ENCODE measurements around the gene UBXN6.

UBXN6 gene

DNA sequence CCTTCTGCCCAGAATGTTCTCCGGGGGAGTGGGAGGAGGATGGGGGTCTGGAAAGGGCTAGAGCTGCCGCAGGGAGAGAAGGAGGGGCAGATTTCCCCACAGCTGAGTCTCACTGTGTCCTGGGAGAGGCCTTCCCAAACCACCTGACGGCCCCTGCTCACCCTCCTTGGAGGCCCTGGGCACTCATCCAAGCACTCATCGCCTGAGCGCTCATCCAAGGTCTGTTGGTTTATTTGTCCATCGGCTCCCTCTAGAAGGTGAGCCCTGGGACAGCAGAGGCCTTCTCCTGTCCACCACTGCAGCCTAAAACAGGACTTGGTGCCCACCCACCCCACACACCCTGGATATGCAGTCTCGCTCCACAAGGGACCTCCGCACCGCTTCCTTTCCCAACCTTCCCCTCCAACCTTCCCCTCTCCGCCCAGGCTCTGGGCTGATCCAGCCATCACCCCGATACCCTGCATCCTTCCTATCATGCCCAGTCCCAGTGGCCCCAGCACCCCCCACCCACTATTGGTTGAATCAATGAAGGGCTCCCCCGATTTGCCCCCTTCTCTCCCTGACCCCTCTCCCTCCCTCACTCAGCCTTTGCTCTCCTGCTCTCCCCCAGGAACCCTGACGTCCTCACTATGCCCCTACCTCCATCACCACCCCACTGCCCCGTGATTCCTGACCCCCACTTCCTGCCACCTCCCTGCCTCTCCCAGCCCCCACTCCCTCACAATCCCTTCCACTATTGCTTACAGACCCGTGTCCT lies 1.7 kb downstream of the UBXN6 start:
- DNase-seq = no peak

DNA sequence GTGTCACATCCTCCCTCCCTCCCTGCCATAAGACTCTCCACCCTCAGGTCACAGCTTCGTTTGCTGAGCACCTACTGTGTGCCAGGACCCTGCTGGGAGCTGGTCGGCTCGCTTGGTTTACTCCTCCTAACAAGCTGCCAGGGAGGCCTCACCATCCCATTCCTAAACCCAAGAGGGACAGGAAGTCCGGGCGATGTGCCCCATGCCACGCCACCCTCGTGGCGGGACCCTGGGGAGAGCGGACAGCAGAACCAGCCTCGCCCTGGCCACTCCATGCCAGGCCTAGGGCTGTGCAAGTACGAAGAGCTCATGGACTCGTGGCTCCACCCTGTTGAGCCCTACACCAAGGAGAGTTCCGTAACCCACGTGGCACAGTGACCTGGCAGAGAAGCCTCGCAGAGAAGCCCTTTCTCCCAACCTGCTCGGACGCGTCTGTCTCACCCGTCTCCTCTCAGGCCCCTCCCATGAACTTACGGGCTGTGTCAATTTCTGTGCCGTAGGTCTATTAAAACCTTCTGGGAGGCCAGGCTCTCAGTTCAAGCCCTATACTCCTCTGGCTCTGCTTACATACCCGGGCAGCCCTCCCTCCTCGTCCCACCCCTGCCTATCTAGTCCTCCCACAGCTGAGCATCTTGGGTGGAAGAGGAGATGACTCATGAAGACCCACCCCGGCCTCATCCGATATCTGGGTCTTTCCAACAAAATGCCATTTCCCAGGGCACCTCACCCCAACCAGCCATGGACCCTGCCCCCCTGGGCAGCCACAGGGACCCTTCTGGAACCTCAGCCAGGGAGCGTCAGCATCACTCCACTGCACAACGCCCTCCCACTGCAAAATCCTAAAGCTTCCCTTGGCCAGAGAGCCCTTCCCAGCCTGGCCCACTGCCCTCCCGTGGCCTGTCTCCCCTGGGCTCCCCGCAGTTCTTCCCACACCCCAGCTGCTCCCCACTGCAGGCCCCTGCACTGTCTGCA lies 2.6 kb downstream of the UBXN6 start:
- DNase-seq = no peak

DNA sequence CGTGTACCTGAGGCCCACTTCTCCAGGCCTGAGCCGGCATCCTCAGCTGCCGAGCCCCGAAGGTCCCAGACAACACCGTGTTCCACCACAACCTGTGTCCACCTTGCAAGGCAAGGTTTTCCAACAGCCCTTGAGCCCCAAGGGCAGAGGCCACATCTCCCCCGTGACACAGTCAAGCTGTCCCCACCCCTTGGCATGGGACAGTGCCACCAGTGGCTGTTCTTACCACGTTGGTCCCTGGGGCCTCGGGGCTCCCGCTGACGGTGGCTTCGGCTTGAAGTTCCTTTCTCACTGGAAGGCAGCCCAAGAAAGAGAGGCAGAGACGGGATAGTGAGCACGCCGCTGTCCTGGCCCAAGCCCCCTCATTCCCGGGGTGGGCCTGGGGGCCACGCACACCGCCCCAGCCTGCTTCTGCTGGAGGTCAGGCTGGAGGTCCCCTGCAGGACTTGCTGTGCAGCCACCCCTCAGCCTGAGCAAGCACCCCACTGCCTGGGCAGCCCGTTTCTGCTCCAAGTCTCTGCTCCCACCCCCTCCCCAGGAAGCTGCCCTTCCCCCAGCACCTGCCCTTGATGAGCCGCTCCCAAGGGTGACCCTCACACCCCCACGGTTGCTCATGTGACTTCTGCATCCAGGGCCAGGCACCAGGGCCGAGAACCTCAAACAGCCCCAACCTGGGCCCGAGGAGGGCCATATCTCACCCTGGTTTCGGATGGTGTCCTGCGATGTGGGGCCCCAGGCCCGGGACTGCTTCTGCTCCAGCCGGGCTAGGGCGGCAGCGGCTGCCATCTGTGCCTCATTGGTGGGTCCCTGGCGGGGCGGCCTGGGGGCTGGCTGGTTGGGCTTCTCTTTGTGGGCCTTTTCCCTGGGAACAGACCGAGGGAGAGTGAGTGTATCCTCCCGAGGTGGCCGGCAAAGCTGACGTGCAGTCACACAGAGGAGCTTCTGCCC lies 4.1 kb downstream of the UBXN6 start:
- no peak for DNase-seq

DNA sequence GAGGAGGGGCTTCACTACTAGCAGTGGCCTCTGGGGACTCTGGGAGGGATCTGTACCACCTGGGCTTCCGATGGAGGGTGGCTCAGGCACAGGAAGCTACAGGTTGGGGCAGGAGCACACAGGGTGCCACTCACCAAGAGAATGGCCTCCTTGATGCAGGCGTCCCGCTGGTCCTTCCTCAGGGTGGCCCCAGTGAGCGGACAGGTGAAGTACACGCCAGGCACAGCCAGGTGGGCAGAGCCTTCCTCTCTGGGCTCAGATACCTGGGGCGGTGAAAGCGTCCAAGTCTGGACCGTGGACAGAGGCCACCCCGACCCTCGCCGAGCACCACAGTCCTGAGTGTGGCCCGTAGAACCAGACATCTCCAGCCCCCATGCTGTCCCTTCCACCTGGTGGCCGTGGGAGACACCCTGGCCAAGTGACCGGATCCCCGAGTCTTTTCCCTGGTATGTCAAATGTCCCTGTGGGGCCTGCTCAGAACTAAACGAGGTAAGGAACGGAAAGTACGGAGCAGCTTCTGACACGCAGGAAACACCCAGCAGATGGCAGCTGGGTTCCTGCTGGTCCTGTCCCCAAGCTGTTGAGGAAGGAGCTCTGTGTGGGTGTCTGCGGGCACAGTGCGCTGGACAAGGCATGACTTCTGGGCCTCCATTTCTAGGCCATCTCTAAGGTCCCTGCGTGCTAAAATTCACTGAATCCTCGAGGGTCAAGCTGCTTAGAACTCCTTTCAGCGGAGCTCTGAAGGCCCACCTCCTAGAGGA lies 5.2 kb downstream of the UBXN6 start:
- no peak for DNase-seq

DNA sequence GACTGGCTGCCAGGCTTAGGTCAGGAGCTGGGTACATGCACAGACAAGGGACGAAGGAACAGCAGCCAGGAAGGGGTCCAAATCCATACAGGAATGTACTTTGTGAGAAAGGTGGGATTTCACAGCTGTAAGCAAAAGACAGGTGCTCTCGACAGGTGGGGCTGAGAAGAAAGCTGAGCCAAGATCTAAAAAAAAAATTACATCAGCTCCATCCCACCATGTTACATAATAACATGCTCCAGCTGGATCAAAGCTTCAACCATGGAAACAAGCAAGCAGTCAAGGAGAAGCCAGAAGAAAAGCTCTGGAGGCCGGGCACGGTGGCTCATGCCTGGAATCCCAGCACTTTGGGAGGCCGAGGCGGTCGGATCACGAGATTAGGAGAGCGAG lies 8.0 kb downstream of the UBXN6 start:
- no peak for DNase-seq

DNA sequence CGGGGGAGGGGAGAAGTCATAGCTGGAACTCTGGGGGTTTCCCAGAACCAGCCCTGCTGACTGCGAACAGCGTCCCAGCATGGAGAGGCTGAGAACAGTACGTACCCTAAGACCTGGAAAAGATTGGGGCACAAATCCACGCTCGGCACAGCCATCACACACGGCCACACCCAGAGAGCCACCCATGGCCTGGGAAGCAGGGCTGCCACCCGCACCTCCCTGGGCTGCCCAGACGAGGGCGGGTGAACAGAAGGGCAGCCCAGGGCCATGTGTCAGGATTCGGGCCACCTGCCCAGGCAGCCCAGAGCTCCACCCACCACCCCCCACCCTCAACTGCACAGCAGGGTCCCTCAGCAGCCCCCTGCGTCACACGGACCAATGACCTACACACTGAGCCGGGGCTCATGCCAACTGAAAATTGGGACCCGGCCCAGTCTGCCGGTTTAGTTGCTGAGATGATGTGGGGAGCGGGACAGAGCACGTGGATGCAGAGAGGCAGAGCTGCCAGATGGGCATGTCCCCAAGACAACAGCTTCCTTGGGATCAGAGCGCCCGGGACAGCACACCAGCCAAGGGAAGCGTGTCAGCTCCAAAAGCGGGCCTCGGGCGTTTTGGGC lies 8.5 kb downstream of the UBXN6 start:
- DNase-seq = no peak

DNA sequence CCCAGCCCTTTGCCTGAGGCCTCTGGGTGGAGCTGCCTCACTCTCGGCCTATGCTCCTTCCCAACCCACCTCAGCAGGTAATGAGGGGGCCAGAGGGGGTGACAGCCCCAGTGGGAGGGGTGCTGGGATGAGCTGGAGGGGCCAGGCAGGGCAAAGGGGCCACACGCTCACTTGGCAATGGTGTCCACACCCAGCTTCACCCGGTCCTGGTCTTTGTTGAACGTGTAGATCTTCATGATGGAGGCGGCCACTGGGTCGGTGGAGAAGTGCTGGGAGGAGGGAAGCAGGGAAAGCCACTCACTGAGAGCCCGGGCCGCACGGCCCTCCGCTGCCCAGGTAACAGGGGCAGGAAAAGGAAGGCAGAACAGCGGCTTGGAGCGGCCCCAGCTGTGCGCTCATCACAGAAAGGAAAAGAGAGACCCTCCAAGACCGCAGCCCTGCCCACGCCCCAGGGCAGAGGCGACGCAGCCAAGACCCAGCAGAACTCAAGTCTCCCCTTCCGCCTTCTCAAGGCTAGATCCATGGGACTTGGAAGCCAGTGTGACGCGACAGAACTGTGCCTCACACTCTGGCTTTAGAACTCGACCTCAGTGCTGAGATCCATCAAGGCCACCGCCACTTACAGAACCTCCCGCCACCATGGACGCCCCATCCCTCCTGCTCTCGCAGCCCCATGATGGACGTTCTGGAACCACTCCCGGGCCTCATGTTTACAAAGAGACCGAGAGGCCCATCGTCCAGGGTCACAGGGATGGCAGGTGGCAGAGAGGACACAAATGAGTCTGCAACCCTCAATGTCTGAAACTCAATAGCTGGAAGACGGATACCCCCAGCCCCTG lies 9.2 kb downstream of the UBXN6 start:
- DNase-seq = no peak

DNA sequence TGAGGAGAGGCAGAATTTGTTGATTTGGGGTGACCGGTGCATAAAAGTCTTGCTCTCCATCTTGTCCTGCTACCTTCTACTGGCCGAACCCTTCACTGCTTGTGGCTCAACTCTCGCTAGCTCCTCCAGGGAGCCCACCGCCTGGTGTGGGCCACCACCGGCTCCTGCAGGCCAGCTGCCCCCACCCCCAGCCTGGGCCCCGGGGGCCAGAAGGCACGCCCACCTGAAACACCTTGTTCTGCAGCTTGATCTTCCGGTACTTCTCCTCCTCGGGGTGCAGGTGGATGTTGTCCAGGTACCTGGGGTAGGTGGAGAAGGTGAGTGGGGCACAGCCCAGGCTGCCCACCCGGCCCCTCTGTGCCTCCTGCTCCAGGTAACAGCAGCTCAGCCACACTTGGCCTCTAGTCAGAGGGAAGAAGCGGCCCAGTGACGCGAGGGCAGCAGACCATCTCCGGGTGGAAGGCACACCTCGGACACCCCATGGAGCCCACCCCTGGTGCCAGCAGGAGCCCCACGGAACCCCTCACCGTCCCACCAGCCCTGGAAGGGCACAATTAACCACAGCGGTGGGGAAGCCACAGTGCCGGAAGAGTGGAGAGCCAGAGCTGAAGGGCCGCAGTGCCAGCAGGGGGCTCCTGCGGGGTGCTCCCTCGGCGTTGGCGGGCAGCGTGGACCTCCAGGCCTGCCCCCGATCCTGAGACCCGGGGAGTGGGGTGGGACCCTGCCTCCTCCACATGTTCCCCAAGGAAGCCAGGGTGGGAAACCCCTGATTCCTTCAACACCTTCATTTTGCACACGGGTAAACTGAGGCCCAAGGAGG lies 10.1 kb downstream of the UBXN6 start:
- no peak for DNase-seq

DNA sequence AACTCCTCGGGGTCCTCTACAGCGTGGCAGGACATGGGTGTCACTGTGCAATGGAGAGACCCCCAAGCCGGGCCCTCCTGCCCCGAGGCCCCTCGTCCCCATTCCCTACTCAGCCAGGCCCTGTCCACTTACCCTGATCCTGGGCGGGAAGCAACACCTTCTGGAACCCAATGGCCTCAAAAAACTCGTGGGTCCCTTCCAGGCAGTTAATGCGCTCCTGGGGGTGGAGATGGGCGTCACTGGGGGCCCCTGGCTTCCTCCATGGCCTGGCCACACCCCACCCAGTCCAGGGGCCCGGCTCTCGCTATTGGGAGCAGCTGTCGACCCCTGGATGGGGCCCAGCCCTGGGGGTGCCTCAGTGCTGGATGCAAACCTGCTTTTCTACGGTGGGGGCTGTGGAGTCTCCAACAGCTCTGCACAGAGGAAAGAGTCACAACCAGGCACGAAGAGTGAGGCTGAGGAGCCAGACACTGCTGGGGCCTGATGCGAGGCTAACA lies 10.8 kb downstream of the UBXN6 start:
- DNase-seq = no peak

DNA sequence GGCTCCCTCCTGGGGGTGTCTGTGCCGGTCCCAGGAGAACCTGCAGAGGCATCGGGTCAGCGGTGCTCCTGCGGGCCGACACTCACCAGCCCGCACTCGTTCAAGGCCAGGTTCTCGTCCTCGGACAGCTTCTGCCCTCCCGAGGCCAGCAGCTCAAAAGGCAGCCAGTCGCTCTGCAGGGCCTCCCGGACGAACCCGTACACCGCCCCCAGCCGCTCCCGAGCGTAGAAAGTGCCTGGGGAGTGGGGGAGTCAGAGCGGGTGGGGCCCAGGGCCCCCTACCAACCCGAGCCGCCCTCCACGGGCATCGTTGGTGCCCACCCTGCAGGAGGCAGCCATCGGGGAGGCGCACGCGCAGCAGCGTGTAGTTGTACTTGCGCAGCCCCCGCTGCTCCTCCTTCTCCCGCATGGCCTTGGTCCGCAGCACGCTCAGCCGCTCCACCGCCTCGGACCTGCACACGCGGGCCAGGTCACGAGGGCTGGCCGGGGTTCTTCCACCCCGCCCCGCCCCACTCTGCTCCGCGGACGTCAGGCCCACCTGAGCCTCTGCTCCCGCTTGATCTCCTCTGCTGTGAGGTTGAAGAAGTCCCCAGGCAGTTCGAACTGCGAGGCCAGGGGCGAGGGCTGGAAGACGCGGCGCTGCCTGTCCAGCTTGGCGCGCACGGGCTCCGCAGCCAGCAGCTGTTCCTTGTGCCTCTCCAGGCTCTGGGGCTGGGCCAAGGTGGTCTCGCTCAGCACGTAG lies 11.5 kb downstream of the UBXN6 start:
- DNase-seq = no peak

DNA sequence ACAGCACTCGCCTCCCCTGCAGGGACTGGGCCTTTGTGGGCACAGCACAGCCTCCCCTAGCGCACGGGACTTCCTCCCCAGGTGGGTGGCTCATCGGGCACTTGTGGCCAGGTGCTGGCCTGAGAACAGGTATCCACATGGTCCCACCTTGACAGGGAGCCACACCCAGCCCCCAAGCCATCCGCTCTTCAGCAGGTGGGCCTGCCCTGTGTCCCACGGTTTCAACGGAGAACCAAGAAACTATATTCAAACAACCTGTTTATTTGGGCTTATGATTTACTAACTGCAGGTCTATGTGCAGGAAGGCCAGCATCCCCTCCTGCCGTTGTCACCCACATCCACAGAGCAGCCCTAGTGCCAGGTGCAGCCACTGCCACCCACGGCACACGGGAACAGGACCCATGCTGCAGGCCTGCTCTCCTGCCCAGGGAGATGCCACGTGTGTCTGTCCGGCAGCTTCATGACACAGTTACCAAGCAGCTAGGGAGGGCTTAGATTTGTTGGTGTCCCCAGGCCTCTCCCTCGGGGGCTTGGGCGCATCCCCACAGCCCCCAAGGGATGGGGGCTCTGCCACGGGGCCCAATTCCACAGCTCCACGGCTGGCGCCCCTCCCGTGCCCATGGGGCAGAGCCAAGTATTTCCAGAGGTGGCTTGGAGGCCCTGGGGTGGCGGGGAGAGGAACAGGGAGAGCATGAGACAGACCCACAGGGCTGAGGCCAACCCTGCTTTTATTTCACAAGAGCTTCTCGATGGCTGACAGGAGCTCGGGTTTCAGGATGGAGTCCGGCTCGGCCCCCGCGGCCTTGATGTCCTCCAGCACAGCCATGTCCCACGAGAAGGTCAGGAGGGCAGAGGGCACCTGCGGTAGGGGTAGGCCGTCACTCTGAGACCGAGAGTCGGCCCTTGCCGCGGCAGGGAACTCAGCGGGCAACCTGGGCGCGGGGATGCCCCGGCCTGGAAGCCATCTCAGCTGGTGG lies 12.5 kb downstream of the UBXN6 start:
- DNase-seq = no peak

DNA sequence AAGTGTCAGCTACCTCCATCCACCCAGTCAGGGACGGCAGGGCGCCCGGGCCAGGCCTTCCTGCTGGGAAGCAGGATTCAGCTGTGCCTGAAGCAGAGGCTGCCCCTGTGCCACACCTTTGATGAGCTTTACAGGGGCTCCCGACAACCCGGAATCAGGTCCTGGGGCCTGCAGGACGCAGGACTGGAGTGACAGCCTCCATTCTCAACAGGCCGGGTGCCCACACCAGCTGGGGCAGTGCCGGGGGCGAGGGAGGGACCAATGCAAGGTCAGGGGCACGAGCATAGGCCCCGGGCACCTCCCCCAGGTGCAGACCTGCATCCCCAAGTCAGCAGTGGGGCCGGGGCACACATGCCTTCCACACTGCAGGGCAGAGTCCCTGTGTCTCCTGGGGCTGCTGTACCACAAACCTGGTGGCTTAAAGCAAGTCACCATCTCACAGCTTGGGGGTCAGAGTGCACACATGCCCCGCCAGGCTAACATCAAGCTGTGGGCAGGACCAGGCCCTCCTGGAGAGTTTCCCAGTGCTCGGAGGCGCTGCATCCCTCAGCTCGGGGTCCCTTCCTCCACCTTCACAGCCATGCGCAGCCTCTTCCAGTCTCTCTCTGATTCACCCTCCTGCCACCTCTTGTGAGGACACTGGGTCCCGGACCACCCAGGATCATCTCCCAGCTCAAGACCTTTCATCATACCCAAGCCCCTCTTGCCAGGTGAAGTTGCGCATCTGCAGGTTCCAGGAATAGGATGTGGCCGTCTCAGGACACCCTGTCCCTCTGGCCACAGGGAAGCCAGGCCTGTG lies 13.4 kb downstream of the UBXN6 start:
- no peak for DNase-seq

DNA sequence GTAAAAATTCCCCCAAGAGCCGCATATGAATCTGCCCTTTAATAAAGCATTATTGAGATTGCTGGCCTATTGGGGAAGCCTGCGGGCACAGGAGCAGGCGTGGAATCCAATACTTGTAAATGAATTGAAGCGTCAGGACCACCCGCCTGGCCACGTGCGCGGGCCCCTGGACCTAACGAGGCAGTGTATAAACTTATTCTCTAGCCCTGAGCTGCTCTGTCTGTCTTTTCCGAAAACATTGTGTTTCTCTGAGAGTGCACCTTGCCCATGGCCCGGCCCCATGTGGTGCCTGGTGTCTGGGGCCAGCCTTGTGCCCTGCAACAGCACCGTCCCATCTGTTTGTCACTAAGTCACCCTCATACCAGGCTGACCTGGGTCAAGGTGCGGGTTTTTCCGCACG lies 14.4 kb downstream of the UBXN6 start:
- DNase-seq = no peak

DNA sequence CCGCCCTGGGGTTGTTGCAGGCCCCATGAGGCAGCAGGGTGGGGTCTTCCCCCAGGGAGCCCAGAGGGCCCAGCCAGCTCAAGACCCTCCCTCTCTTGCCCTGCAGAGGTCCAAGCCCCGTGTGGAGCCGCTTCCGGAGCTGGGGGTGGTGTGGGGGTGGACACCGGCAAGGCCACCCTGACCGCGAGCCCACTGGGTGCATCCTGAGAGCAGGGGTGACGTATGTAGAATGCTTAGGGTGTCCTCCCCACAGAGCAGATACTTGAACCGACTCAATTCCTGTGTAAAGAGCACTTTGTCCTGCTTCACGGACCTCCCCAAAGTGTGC lies 14.8 kb downstream of the UBXN6 start:
- DNase-seq = no peak

DNA sequence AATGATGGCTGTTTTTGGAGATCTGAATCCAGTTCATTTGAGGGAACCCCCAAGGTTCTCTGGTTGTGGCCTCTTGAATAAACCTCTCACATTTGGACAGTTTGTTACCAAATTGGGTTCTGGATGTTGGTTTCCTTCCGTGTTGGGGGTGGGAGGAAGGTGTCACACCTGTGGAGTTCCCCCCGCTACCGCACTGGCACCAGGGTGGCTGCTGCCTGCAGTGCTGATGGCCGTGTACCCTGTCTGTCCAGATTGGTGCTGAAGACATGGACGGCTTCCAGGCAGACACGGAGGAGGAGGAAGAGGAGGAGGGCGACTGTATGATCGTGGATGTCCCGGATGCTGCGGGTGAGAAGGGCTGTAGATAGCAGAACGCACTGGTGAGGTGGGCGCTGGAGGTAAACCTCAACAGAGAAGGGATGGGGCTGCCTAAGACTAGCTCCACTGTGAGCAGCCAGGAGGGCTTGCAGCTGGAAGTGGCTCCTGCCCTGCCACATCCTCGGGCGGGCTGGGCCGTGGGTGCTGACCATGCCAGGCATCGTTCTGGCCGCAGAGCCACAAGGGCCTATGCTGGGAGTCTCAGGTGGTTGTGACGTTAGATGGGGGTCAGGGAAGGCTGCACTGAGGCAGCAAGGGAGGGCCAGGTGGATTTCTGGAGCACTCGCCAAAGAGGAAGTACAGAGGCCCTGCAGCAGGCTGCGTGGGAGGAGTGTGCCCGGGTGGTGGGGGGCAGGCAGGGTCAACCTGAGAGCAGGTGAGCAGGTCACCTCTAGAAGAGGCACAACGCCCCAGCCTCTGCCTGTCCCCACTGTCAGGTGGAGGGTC lies 15.4 kb downstream of the UBXN6 start:
- no peak for DNase-seq

DNA sequence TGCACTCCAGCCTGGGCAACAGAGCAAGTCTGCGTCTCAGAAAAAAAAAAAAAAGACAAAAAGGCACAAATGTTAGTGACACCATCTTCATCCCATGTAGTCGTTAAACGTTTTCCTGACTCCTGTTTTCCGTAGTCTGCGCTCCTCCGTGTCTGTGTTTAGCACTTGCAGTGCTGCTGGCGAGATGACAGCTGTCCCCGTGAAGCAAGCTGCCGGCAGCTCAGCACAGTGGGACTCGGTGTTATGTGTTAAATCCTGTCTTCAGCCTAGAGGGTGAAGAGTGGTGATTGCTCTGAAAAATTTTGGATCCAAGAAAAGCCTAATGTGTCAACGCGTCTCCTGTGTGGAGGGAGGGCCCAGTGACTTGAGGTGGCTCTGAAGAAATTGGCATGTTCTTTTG lies 18.4 kb downstream of the UBXN6 start:
- DNase-seq = no peak
